Dedifferentiated amniotic fluid mesenchymal stem cell (primary cell): Measurements from ENCODE around the gene ZNF764.
A peak's percentile ranks its signal among the peaks of the same experiment; 100 is the strongest.
"Not testable (repeated sequence)": the region's sequence is repeated elsewhere in the genome, so short reads cannot be mapped to it uniquely, and the experiment has no call there.

ENCODE experiments used
- DNase-seq: peaks from one replicate; pipeline ENCODE4 v3.0.0-alpha.2; 2016; ENCODE audit errors: extremely low spot score

The ZNF764 gene

DNA sequence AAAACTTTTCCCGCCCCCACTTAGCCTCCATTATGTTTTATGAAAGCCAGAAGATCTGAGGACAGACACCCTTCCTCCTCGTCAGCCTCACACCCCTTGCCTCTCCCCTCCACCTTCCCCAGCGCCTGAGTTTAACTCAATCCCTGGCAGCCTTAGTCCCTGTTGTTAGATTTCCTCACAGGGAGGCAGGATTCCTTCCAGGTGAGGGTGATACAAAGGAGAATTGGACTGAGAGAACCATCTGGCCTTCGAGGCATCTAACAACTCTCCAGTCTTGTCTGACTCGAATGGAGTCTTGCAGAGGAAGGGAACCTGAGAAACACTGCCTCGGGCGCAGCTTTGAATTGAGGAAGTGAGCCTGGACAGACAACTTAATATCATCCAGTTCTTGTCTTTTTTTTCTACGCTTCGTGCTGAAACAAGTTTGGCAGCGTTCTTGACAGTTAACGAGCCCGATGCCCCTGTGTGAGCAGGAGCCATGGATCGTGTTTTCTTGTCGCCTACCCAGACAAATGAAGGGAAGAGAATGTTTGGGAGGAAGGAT, 30.5 kb downstream of the ZNF764 start:
- DNase-seq = no peak

- peak; percentile 95 for DNase-seq
These were observed 31.1 kb downstream of the ZNF764 start for GRCh38 chr16:30526823-30527634.

DNA sequence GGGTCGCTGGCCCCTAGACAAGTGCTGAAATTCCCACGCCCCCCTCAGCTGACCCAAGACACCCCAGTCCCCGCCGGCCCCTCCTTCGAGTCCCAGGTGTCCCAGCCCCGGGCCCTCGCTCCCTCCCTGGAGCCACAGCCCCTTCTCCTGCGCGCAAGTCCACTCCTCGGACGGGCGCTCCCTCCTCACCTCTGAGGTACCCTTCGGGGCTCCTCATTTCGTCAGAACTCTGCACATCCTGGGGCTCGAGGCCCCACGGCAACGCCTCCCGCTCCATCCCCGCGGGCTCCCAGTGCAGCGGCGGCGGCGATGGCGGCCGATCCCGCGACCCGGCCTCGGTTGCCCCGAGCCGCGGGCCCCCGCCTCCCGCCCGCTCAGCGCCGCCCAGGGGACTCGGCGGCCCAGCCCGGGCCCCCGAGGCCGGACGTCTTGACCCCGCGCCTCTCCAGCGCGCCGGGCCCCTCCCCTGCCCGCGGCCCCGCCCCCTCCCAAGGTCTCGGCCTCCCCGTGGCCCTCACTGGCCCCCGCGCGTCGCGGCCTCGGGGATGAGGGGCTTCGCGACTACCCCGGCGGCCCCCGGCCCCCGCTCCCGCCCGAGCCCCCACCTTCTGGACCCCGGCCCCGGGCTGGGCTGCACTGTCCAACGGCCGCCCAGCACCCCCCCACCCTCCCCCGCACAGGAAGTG, 31.9 kb downstream of the ZNF764 start, which contains the start of gene ZNF768:
ZNF768 (minus strand) TSS at position 430 of the 686 bp plus-strand sequence; CDS start at position 277, 153 bp downstream.
- no peak for DNase-seq

DNA sequence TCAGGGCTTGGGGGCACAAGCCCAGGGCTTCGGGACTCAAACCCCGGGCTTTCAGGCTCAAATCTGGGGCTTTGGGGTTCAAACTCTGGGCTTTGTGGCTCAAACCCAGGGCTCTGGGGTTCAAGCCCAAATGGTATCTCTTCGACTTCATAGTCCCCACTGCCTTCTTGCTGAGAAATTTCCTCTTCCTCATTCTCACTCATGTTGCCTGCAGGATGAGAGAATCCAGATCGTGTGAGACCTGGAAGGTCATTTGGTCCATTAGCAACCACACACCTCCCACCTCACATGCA, 32.4 kb downstream of the ZNF764 start:
- no peak for DNase-seq

DNA sequence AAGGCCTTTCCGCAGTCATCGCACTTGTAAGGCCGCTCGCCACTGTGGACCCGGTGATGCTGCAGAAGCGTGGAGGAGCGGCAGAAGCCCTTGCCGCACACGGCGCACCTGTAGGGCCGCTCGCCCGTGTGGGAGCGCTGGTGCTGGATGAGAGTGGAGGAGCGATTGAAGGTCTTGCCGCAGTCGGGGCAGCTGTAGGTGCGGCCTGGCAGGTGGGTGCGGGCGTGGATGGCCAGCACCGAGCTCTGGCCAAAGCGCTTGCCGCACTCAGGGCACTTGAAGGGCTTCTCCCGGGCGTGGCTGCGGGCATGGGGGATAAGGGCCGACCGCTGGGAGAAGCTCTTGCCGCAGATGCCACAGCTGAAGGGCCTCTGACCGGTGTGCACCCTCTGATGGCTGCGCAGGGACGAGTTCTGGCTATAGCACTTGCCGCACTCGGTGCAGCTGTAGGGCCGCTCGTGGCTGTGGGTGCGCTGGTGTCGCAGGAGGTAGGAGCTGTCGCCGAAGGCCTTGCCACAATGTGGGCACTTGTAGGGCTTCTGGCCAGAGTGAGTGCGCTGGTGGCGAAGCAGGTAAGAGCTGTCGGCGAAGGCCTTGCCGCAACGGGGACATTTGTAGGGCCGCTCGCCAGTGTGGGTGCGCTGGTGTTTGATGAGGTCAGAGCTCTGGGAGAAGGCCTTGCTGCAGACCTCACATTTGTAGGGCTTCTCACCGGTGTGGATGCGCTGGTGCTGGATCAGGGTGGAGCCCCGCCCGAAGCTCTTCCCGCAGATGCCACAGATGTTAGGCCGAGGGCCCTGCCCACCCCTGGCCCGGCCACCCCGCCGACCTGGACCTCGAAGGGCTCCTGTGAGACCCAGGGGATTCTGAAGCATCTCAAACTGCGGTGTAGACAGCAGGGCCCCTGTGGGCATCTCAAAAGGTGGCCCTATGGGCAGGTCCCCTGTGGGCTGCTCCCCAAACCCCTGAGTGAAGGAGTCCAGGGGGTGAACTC, 33.3 kb downstream of the ZNF764 start:
- DNase-seq = no peak

GRCh38 chr16:30523768-30524574, 34.2 kb downstream of the ZNF764 start:
- no peak for DNase-seq

DNA sequence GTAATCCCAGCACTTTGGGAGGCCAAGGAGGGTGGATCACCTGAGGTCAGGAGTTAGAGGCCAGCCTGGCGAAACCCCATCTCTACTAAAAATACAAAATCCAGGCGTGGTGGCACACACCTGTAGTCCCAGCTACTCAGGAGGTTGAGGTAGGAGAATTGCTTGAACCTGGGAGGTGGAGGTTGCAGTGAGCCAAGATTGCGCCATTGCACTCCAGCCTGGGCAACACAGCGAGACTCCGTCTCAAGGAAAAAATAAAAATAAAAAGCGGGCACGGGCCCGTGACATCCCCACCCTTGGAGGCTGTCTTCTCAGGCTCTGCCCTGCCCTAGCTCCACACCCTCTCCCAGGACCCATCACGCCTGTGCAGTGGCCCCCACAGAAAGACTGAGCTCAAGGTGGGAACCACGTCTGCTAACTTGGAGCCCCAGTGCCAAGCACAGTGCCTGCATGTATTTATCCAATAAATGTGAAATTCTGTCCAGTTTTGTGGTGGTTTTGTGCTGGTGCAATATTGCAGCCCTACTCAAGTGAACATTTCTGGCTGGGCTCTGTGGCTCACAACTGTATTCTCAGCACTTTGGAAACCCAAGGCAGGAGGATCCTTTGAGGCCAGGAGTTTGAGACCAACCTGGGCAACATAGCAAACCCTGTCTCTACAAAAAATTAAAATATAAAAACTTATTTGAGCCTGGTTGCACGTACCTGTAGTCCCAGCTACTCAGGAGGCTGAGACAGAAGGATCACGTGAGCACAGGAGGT, 35.3 kb downstream of the ZNF764 start:
- DNase-seq = not testable (repeated sequence)

- DNase-seq = no peak
These were observed 36.1 kb downstream of the ZNF764 start for GRCh38 chr16:30521873-30522641.

DNA sequence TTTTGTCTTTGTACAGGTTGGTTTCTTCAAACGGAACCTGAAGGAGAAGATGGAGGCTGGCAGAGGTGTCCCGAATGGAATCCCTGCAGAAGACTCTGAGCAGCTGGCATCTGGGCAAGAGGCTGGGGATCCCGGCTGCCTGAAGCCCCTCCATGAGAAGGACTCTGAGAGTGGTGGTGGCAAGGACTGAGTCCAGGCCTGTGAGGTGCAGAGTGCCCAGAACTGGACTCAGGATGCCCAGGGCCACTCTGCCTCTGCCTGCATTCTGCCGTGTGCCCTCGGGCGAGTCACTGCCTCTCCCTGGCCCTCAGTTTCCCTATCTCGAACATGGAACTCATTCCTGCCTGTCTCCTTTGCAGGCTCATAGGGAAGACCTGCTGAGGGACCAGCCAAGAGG, 36.7 kb downstream of the ZNF764 start:
- DNase-seq = no peak

- DNase-seq = no peak
These were observed 38.8 kb downstream of the ZNF764 start for GRCh38 chr16:30519120-30520049.

- DNase-seq = no peak
These were observed 39.6 kb downstream of the ZNF764 start for GRCh38 chr16:30518552-30518951.

DNA sequence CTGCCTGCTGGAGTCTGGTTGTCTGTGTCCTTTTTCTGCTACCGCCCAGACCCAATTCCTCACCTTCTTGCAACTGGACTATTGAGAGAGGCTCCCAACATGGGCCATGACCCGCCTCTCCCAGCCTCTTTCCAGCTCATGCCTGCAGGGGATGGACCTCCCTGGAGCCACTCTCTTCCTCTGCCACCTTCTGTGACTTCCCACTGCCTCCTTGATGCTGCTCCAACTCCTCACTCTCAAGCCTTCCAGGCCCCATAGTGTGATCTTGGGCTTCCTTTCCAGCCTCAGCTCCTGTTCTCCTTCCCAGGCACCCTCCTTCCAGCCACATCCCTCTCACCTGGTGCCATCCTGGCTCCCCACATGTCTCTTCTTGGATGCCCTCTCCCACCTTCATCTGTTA, 42.9 kb downstream of the ZNF764 start:
- DNase-seq = no peak

GRCh38 chr16:30511509-30511908, 46.7 kb downstream of the ZNF764 start:
- DNase-seq = no peak

- no peak for DNase-seq
These were observed 47.7 kb downstream of the ZNF764 start for GRCh38 chr16:30510376-30510938.

DNA sequence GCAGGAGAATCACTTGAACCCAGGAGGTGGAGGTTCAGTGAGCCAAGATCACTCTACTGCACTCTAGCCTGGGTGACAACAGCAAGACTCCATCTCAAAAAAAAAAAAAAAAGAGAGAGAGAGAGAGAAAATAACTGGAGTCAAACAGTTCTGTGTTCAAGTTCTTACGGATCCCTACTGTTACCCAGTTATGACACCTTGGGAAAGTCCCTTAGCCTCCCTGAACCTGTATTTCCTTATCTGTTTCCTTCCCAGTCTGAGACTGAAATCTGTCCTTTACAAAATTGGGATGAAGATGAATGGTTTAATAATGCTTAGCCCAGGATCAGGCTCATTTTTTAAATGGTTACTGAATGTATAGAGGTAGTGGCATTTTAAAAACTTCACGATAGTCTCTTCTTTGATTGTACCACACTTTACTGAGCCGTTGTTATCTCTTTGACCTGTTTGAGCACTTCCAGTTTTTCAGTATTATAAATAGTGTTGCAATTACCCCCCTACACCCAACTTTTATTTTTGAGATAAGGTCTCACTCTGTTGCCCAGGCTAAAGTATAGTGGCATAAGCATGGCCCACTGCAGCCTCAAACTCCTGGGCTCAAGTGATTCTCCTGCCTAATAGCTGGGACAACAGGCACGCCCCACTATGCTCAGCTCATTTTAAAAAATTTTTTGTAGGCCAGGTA, 49.0 kb downstream of the ZNF764 start:
- no peak for DNase-seq
